ENCODE data around the gene FAM89B.

FAM89B gene

GRCh38 chr11:65542738-65543390 lies 29.5 kb upstream of the FAM89B start:
- Histone ChIP-seq H3K36me3 (peaks cover 21% of the 10 kb centered on the region), H3K9me3 (ENCODE audit: severe bottlenecking) (no peaks in the 10 kb centered on the region), H3K27me3 (ENCODE audit: insufficient read depth, low read depth, severe bottlenecking) (no peaks in the 10 kb centered on the region), H3K4me3 (ENCODE audit: low read depth, low read length) (no peak overlapping the region), H3K27ac (no peak overlapping the region)
- no peak for DNase-seq
- TF ChIP-seq CTCF (IDR thresholded peaks at IDR 0.05; ENCODE audit: low read depth, low read length) = no peak

- no peak for TF ChIP-seq CTCF (IDR thresholded peaks at IDR 0.05; ENCODE audit: low read depth, low read length)
- DNase-seq = no peak
- H3K27ac ChIP-seq = no peak overlapping the region
- no peaks in the 10 kb centered on the region for H3K36me3 ChIP-seq
- no peak overlapping the region for H3K4me3 ChIP-seq (ENCODE audit: low read depth, low read length)
- H3K9me3 ChIP-seq (ENCODE audit: severe bottlenecking) = no peaks in the 10 kb centered on the region
- no peaks in the 10 kb centered on the region for H3K27me3 ChIP-seq (ENCODE audit: insufficient read depth, low read depth, severe bottlenecking)
These were observed 26.5 kb upstream of the FAM89B start for GRCh38 chr11:65545853-65546216.

GRCh38 chr11:65546217-65546958 lies 25.9 kb upstream of the FAM89B start:
- no peak for DNase-seq
- Histone ChIP-seq H3K27ac (no peak overlapping the region), H3K27me3 (ENCODE audit: insufficient read depth, low read depth, severe bottlenecking) (no peaks in the 10 kb centered on the region), H3K9me3 (ENCODE audit: severe bottlenecking) (no peaks in the 10 kb centered on the region), H3K36me3 (no peaks in the 10 kb centered on the region), H3K4me3 (ENCODE audit: low read depth, low read length) (no peak overlapping the region)
- no peak for TF ChIP-seq CTCF (IDR thresholded peaks at IDR 0.05; ENCODE audit: low read depth, low read length)

- no peak overlapping the region for H3K27ac ChIP-seq
- TF ChIP-seq CTCF (IDR thresholded peaks at IDR 0.05; ENCODE audit: low read depth, low read length) = no peak
- no peaks in the 10 kb centered on the region for H3K9me3 ChIP-seq (ENCODE audit: severe bottlenecking)
- no peaks in the 10 kb centered on the region for H3K27me3 ChIP-seq (ENCODE audit: insufficient read depth, low read depth, severe bottlenecking)
- DNase-seq = no peak
- H3K4me3 ChIP-seq (ENCODE audit: low read depth, low read length) = no peak overlapping the region
- H3K36me3 ChIP-seq = no peaks in the 10 kb centered on the region
These were observed 24.8 kb upstream of the FAM89B start for GRCh38 chr11:65547446-65548125.

GRCh38 chr11:65548395-65548794 lies 23.9 kb upstream of the FAM89B start:
- Histone ChIP-seq H3K36me3 (no peaks in the 10 kb centered on the region), H3K27ac (no peak overlapping the region), H3K4me3 (ENCODE audit: low read depth, low read length) (no peak overlapping the region), H3K27me3 (ENCODE audit: insufficient read depth, low read depth, severe bottlenecking) (no peaks in the 10 kb centered on the region), H3K9me3 (ENCODE audit: severe bottlenecking) (no peaks in the 10 kb centered on the region)
- no peak for TF ChIP-seq CTCF (IDR thresholded peaks at IDR 0.05; ENCODE audit: low read depth, low read length)
- DNase-seq = no peak

Data from WERI-Rb-1 (cell line).